Endothelial cell of umbilical vein (primary cell): ENCODE results near the gene TMOD2. TPM values are rescaled to one million over a fixed set of nuclear protein-coding genes. Genes with fewer than 3 reads are reported as not detected.

ENCODE experiments used
- BruUV-seq: library from RNA; stranded (reverse); fragments of 400-500 nt; replicated peaks from 2 replicates; lab custom pipeline; 2021; lab: Mats Ljungman, UMichigan
- CTCF ChIA-PET: fragments of 300-600, 350-600 bp; sonication (Branson Sonifier 250); formaldehyde crosslinking; loops from one replicate; lab custom pipeline; 2021; ENCODE audit warnings: antibody characterized with exemption, inconsistent platforms; lab: Charles Lee
- POLR2A ChIA-PET: fragments of 300-600, 350-600 bp; sonication (Branson Sonifier 250); formaldehyde crosslinking; loops from one replicate; lab custom pipeline; 2021; ENCODE audit warnings: antibody characterized with exemption, inconsistent platforms; lab: Charles Lee
- DNase-seq: peaks from one replicate; pipeline ENCODE4 v3.0.0-alpha.2; 2011; ENCODE audit warnings: low read depth, low spot score
- FAIRE-seq: peaks from 2 replicates; lab custom pipeline; 2011; peaks lifted over from hg19 to GRCh38; lab: Jason Lieb, UNC
- H2AFZ ChIP-seq: 2 replicates; pipeline ENCODE4 v1.6.0; 2012; ENCODE audit warnings: low read depth, low read length, control low read depth, inconsistent platforms
- H3K27ac ChIP-seq: 2 replicates; pipeline ENCODE4 v1.5.1; 2011; ENCODE audit warnings: low read depth, mild to moderate bottlenecking, control low read depth, low read length, moderate library complexity; ENCODE audit not compliant: insufficient read depth
- H3K27me3 ChIP-seq, 2 experiments: 2 replicates each; pipeline versions ENCODE4 v1.6.0 to v1.6.1; 2011; ENCODE audit warnings: low read length in 2 of 2, mixed read lengths in 1 of 2; ENCODE audit not compliant: control insufficient read depth in 2 of 2, insufficient read depth in 2 of 2
- H3K36me3 ChIP-seq, 2 experiments: 2 replicates in 1 of 2; 3 replicates in 1 of 2; pipeline ENCODE4 v1.5.1; 2011; ENCODE audit warnings: low read length in 2 of 2, mild to moderate bottlenecking in 1 of 2, moderate library complexity in 1 of 2; ENCODE audit not compliant: control insufficient read depth in 2 of 2, insufficient read depth in 2 of 2; ENCODE audit errors: extremely low read depth in 1 of 2
- H3K4me1 ChIP-seq: 3 replicates; pipeline ENCODE4 v1.5.1; 2011; ENCODE audit warnings: mild to moderate bottlenecking, low read length; ENCODE audit not compliant: control insufficient read depth, insufficient read depth; ENCODE audit errors: extremely low read depth
- H3K4me2 ChIP-seq: 2 replicates; pipeline ENCODE4 v1.6.1; 2011; ENCODE audit warnings: low read length, control low read depth, mixed read lengths; ENCODE audit not compliant: insufficient read depth
- H3K4me3 ChIP-seq, 3 experiments: fragments of 200-600 bp in 1 of 3; sonication (generic), shearing (Covaris generic) in 1 of 3; replicated peaks in 1 of 3; 2 replicates each; pipeline ENCODE4 v1.5.1; 2011 to 2016; ENCODE audit warnings: control low read depth in 3 of 3, low read length in 3 of 3, mild to moderate bottlenecking in 2 of 3, inconsistent platforms in 1 of 3, low read depth in 1 of 3, moderate library complexity in 1 of 3; ENCODE audit not compliant: insufficient read depth in 1 of 3
- H3K79me2 ChIP-seq: 2 replicates; pipeline ENCODE4 v1.6.0; 2012; ENCODE audit warnings: low read length, inconsistent platforms; ENCODE audit not compliant: control insufficient read depth, insufficient read depth
- H3K9ac ChIP-seq: replicated peaks from 2 replicates; pipeline ENCODE3; 2011; ENCODE audit warnings: low read length, control low read depth; ENCODE audit not compliant: insufficient read depth; ENCODE audit errors: extremely low read depth
- H3K9me1 ChIP-seq: replicated peaks from 3 replicates; pipeline ENCODE4 v1.6.0; 2011; ENCODE audit warnings: mild to moderate bottlenecking, low read length; ENCODE audit not compliant: control insufficient read depth, insufficient read depth; ENCODE audit errors: extremely low read depth
- H3K9me3 ChIP-seq: replicated peaks from 2 replicates; pipeline ENCODE4 v1.5.1; 2012; ENCODE audit warnings: low read length, inconsistent platforms; ENCODE audit not compliant: control insufficient read depth, insufficient read depth
- H4K20me1 ChIP-seq: replicated peaks from 2 replicates; pipeline ENCODE3; 2011; ENCODE audit warnings: mild to moderate bottlenecking, low read length; ENCODE audit not compliant: control insufficient read depth, insufficient read depth; ENCODE audit errors: extremely low read depth
- CTCF ChIP-seq, 2 donors: IDR thresholded peaks; 1 replicate in 1 of 2; 2 replicates in 1 of 2; pipeline ENCODE4 v1.5.1; 2011; ENCODE audit warnings: low read length in 2 of 2, mild to moderate bottlenecking in 2 of 2, moderate library complexity in 2 of 2, control low read depth in 1 of 2, inconsistent platforms in 1 of 2, low read depth in 1 of 2; ENCODE audit not compliant: insufficient read depth in 1 of 2; ENCODE audit errors: extremely low read depth in 1 of 2
- EZH2 ChIP-seq: IDR thresholded peaks from 2 replicates; pipeline ENCODE4 v1.6.1; 2012; ENCODE audit warnings: borderline replicate concordance, low read depth, mild to moderate bottlenecking, moderate library complexity, low read length, inconsistent platforms; ENCODE audit not compliant: severe bottlenecking
- FOS ChIP-seq: IDR thresholded peaks from 2 replicates; pipeline ENCODE4 v1.6.1; 2011; ENCODE audit warnings: mild to moderate bottlenecking, low read length, moderate library complexity, borderline replicate concordance; ENCODE audit not compliant: insufficient read depth
- GATA2 ChIP-seq: IDR thresholded peaks from 2 replicates; pipeline ENCODE4 v1.7.0; 2011; ENCODE audit warnings: low read depth, mild to moderate bottlenecking, moderate library complexity, mixed read lengths, low read length; ENCODE audit not compliant: insufficient read length, insufficient read depth
- JUN ChIP-seq: IDR thresholded peaks from 2 replicates; pipeline ENCODE4 v1.6.1; 2011; ENCODE audit warnings: borderline replicate concordance, low read depth; ENCODE audit not compliant: insufficient read length, insufficient read depth
- MYC ChIP-seq: IDR thresholded peaks from one replicate; pipeline ENCODE4 v1.6.1; 2011; ENCODE audit warnings: mild to moderate bottlenecking, low read depth, low read length
- POLR2A ChIP-seq: IDR thresholded peaks from 2 replicates; pipeline ENCODE4 v1.6.1; 2012; ENCODE audit warnings: low read depth, mild to moderate bottlenecking, control low read depth, low read length
- POLR2AphosphoS5 ChIP-seq: IDR thresholded peaks from 2 replicates; pipeline ENCODE4 v1.6.1; 2012; ENCODE audit warnings: low read depth, mild to moderate bottlenecking, control low read depth, low read length, moderate library complexity; ENCODE audit not compliant: insufficient read depth
- dilution Hi-C: fragments of 300-500 bp; cut with MboI; formaldehyde crosslinking; loops from one replicate; pipeline ENCODE4 v1.15.0; 2019; ENCODE audit warnings: low sequenced_read_pairs; ENCODE audit not compliant: extremely low pct_ligation_motif_present
- intact Hi-C: fragments of 100-400 bp; cut with micrococcal nuclease; formaldehyde crosslinking; loops from one replicate; pipeline ENCODE4 v1.10.0; 2022
- polyA plus RNA-seq, 4 experiments: library from polyadenylated mRNA; depleted of rRNA in 3 of 4; stranded (reverse) in 3 of 4; unstranded in 1 of 4; fragments of >200 nt; gene quantifications; 2 replicates each; pipeline versions ENCODE4 v1.2.1 to v1.2.3, GENCODE V29; 2011 to 2012; ENCODE audit warnings: missing spikeins in 1 of 4
- total RNA-seq: library from RNA; stranded (reverse); gene quantifications from 2 replicates; pipeline ENCODE4 v1.2.3, GENCODE V29; 2021
- TF ChIP-seq, protein P1 (sequence below): IDR thresholded peaks from 2 replicates; pipeline ENCODE4 v1.6.1; 2011; ENCODE audit not compliant: insufficient read depth, insufficient read length

TMOD2 gene
- total and polyA plus RNA-seq, 2 donors (not counting 3 experiments of a cell fraction or from before 2014, with no cell fraction given): 0.46 to 2.7 TPM

GRCh38 chr15:51853998-51854397, 102.6 kb downstream of the TMOD2 start:
- FAIRE-seq: no peak
- H3K36me3 ChIP-seq: no peaks in the 10 kb centered on the region
- no peak overlapping the region for H3K9ac ChIP-seq
- H3K9me3 ChIP-seq: no peaks in the 10 kb centered on the region
- H3K79me2 ChIP-seq: peaks cover 88% of the 10 kb centered on the region
- intact Hi-C loops (no loop called here), dilution Hi-C loops (no loop called here)
- BruUV-seq: no TSS peak
- no peaks in the 10 kb centered on the region for H3K27me3 ChIP-seq
- H4K20me1 ChIP-seq: peaks cover 8% of the 10 kb centered on the region
- peaks cover 4% of the 10 kb centered on the region for H3K4me1 ChIP-seq
- DNase-seq: no peak
- ChIA-PET CTCF (interaction anchor here (0.7 to 1.5 kb wide), 3 partner anchors 13 to 51 kb away, joined by 3 to 6 read pairs (median 3); no protein-coding TSS in a partner anchor), POLR2A (no interaction called here)
- H3K4me3 ChIP-seq: no peak overlapping the region
- H3K4me2 ChIP-seq: no peak overlapping the region
- H2AFZ ChIP-seq: no peak overlapping the region
- H3K9me1 ChIP-seq: no peaks in the 10 kb centered on the region
- TF ChIP-seq POLR2A (no peak), MYC (no peak), GATA2 (no peak), FOS (no peak), EZH2 (no peak), POLR2AphosphoS5 (no peak), JUN (no peak), CTCF (IDR thresholded peaks at IDR 0.05; ENCODE audit: extremely low read depth in 1 of 2, insufficient read depth in 1 of 2, low read depth in 1 of 2, low read length in 2 of 2) (no peak)
- TF ChIP-seq, protein P1, sequence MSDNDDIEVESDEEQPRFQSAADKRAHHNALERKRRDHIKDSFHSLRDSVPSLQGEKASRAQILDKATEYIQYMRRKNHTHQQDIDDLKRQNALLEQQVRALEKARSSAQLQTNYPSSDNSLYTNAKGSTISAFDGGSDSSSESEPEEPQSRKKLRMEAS: no peak
- no peak overlapping the region for H3K27ac ChIP-seq
